NCI-H524 treated with DMSO at 0.1 percent for 48 hours (cell line): ENCODE results near the gene BLVRA.

Source experiments
- DNase-seq: peaks from one replicate; lab custom pipeline; 2025; lab: John Stamatoyannopoulos, UW

The BLVRA gene

GRCh38 chr7:43750016-43750887 lies 8.2 kb upstream of the BLVRA start:
- peak; percentile 23 for DNase-seq

- no peak for DNase-seq
These were observed 6.1 kb upstream of the BLVRA start for GRCh38 chr7:43752411-43752810.

GRCh38 chr7:43753271-43753810 lies 5.1 kb upstream of the BLVRA start:
- DNase-seq: no peak

- DNase-seq: no peak
These were observed 4.6 kb upstream of the BLVRA start for GRCh38 chr7:43753843-43754242.

- DNase-seq: no peak
These were observed 3.9 kb upstream of the BLVRA start for GRCh38 chr7:43754596-43754995.

- DNase-seq: no peak
These were observed 2.0 kb upstream of the BLVRA start for GRCh38 chr7:43756368-43757072.

- DNase-seq: no peak
These were observed 1.3 kb upstream of the BLVRA start for GRCh38 chr7:43757073-43757720.

- no peak for DNase-seq
These were observed 573 bp downstream of the BLVRA start for GRCh38 chr7:43758822-43759683.

GRCh38 chr7:43760861-43761260 lies 2.4 kb downstream of the BLVRA start:
- no peak for DNase-seq

- DNase-seq: no peak
These were observed 2.9 kb downstream of the BLVRA start for GRCh38 chr7:43761382-43761781.

- DNase-seq: no peak
These were observed 3.6 kb downstream of the BLVRA start for GRCh38 chr7:43761938-43762692.

- DNase-seq: no peak
These were observed 4.7 kb downstream of the BLVRA start for GRCh38 chr7:43763183-43763582.

- DNase-seq: no peak
These were observed 5.7 kb downstream of the BLVRA start for GRCh38 chr7:43764039-43764761.

- DNase-seq: no peak
These were observed 6.5 kb downstream of the BLVRA start for GRCh38 chr7:43764807-43765491.

- no peak for DNase-seq
These were observed 8.1 kb downstream of the BLVRA start for GRCh38 chr7:43766564-43766963.

GRCh38 chr7:43767311-43767710 lies 8.8 kb downstream of the BLVRA start:
- DNase-seq: no peak

GRCh38 chr7:43768201-43768886 lies 9.9 kb downstream of the BLVRA start:
- DNase-seq: no peak

- no peak for DNase-seq
These were observed 10.4 kb downstream of the BLVRA start for GRCh38 chr7:43768887-43769272.

GRCh38 chr7:43769281-43769680 lies 10.8 kb downstream of the BLVRA start:
- no peak for DNase-seq
